GM21723 (cell line): ENCODE data around the gene ARSG.

ENCODE experiments used
- ATAC-seq: cut with Tn5 transposase; IDR thresholded peaks from one replicate; pipeline ENCODE4 v1.9.1; 2021; ENCODE audit warnings: mild to moderate bottlenecking, moderate library complexity; ENCODE audit not compliant: unreplicated experiment

Gene ARSG

GRCh38 chr17:68443972-68444464, 152.7 kb downstream of the ARSG start:
- no peak for ATAC-seq

- ATAC-seq: no peak
Measured at GRCh38 chr17:68445671-68446070, 154.4 kb downstream of the ARSG start.

GRCh38 chr17:68446626-68447041, 155.3 kb downstream of the ARSG start:
- ATAC-seq: no peak

- no peak for ATAC-seq
Measured at GRCh38 chr17:68449021-68449739, 157.9 kb downstream of the ARSG start.

- ATAC-seq: no peak
Measured at GRCh38 chr17:68450391-68450790, 159.1 kb downstream of the ARSG start.

- no peak for ATAC-seq
Measured at GRCh38 chr17:68450801-68451200, 159.5 kb downstream of the ARSG start.

- no peak for ATAC-seq
Measured at GRCh38 chr17:68451670-68452354, 160.5 kb downstream of the ARSG start.

GRCh38 chr17:68452724-68453290, 161.5 kb downstream of the ARSG start:
- ATAC-seq: no peak

GRCh38 chr17:68453991-68454665, 162.8 kb downstream of the ARSG start:
- ATAC-seq: no peak

GRCh38 chr17:68455901-68456338, 164.6 kb downstream of the ARSG start:
- ATAC-seq: no peak

- no peak for ATAC-seq
Measured at GRCh38 chr17:68456339-68457167, 165.3 kb downstream of the ARSG start.

- peak; percentile 32 for ATAC-seq
Measured at GRCh38 chr17:68457168-68457538, 165.9 kb downstream of the ARSG start, which contains the start of gene WIPI1. Gene WIPI1 (minus strand): TSS chr17:68457496. CDS start chr17:68457421, 75 bp downstream.

GRCh38 chr17:68457539-68458259, 166.4 kb downstream of the ARSG start:
- peak; percentile 74 for ATAC-seq

- peak; percentile 28 for ATAC-seq
Measured at GRCh38 chr17:68458260-68459036, 167.2 kb downstream of the ARSG start.

- ATAC-seq: peak; percentile 34
Measured at GRCh38 chr17:68459037-68459639, 167.8 kb downstream of the ARSG start.

- ATAC-seq: no peak
Measured at GRCh38 chr17:68460146-68460545, 168.9 kb downstream of the ARSG start.

- ATAC-seq: no peak
Measured at GRCh38 chr17:68460715-68461114, 169.4 kb downstream of the ARSG start.

GRCh38 chr17:68461122-68461539, 169.8 kb downstream of the ARSG start:
- no peak for ATAC-seq
